Sigmoid colon (tissue), 4 donors: ENCODE measurements around the gene ZNF839.

Experiments used
- EP300 ChIP-seq, 4 donors: sonication (generic); formaldehyde crosslinking; IDR thresholded peaks; one replicate each; pipeline ENCODE4 v1.6.1; 2017; ENCODE audit warnings: antibody characterized with exemption in 4 of 4
- TF ChIP-seq, protein P1 (sequence below), 4 experiments: fragments of 450-650 bp in 3 of 4; fragments of 200-600 bp in 1 of 4; IDR thresholded peaks; one replicate each; pipeline ENCODE4 v1.5.1; 2016 to 2019; ENCODE audit warnings: antibody characterized with exemption in 4 of 4, mild to moderate bottlenecking in 3 of 4, moderate library complexity in 2 of 4

GRCh38 chr14:102304611-102305506, 14.7 kb upstream of the ZNF839 start, which contains the start of gene MOK:
- TF ChIP-seq, protein P1, sequence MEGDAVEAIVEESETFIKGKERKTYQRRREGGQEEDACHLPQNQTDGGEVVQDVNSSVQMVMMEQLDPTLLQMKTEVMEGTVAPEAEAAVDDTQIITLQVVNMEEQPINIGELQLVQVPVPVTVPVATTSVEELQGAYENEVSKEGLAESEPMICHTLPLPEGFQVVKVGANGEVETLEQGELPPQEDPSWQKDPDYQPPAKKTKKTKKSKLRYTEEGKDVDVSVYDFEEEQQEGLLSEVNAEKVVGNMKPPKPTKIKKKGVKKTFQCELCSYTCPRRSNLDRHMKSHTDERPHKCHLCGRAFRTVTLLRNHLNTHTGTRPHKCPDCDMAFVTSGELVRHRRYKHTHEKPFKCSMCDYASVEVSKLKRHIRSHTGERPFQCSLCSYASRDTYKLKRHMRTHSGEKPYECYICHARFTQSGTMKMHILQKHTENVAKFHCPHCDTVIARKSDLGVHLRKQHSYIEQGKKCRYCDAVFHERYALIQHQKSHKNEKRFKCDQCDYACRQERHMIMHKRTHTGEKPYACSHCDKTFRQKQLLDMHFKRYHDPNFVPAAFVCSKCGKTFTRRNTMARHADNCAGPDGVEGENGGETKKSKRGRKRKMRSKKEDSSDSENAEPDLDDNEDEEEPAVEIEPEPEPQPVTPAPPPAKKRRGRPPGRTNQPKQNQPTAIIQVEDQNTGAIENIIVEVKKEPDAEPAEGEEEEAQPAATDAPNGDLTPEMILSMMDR (IDR thresholded peaks at IDR 0.05), result no peak
- TF ChIP-seq EP300 (IDR thresholded peaks at IDR 0.05), result no peak
